Inferior parietal cortex (tissue), 1 donor: ENCODE measurements around the gene GPR25.

Experiments used
- DNase-seq: peaks from one replicate; pipeline ENCODE4 v3.0.0-alpha.2; 2016; ENCODE audit errors: extremely low spot score

GPR25 gene

GRCh38 chr1:200912737-200913407, 40.1 kb downstream of the GPR25 start:
- no peak for DNase-seq

- no peak for DNase-seq
Observed at GRCh38 chr1:200916152-200916551, 43.4 kb downstream of the GPR25 start.

GRCh38 chr1:200916681-200917080, 43.9 kb downstream of the GPR25 start:
- DNase-seq: no peak

- no peak for DNase-seq
Observed at GRCh38 chr1:200917291-200917817, 44.6 kb downstream of the GPR25 start.

GRCh38 chr1:200918006-200918405, 45.2 kb downstream of the GPR25 start:
- no peak for DNase-seq

- DNase-seq: no peak
Observed at GRCh38 chr1:200919386-200919785, 46.6 kb downstream of the GPR25 start.

GRCh38 chr1:200921571-200922110, 48.9 kb downstream of the GPR25 start:
- DNase-seq: no peak

GRCh38 chr1:200922406-200922805, 49.6 kb downstream of the GPR25 start:
- no peak for DNase-seq

GRCh38 chr1:200923601-200924000, 50.8 kb downstream of the GPR25 start:
- DNase-seq: no peak
